K562 (cell line): ENCODE results near the gene NUP85. TPM values are rescaled to one million over a fixed set of nuclear protein-coding genes. Genes with fewer than 3 reads are reported as not detected.

Source experiments
- ATAC-seq: fragments of 200-7000 bp; cut with Tn5 transposase; 3 replicates; pipeline ENCODE4 v1.9.1; 2020; ENCODE audit warnings: moderate library complexity
- BruUV-seq: library from RNA; stranded (reverse); fragments of 400-500 nt; replicated peaks from 2 replicates; lab custom pipeline; 2021; lab: Mats Ljungman, UMichigan
- CTCF ChIA-PET: fragments of 300-600 bp; formaldehyde crosslinking; extraction: SDS; loops from one replicate; lab custom pipeline; 2021; ENCODE audit warnings: low intra/inter-chr PET ratio; lab: Yijun Ruan, JAX
- POLR2A ChIA-PET: fragments of 300-600, 350-650 bp; sonication (Branson Sonifier 250); formaldehyde crosslinking; extraction: SDS; loops from one replicate; lab custom pipeline; 2021; ENCODE audit warnings: antibody characterized with exemption, inconsistent platforms; lab: Yijun Ruan, JAX
- DNase-seq, 4 experiments: peaks; one replicate each; pipeline versions ENCODE4 v3.0.0 to v3.0.0-alpha.2; 2011 to 2018; ENCODE audit warnings: low spot score in 3 of 4, mixed read lengths in 3 of 4; ENCODE audit errors: extremely low read depth in 1 of 4
- FAIRE-seq: peaks from 2 replicates; lab custom pipeline; 2011; peaks lifted over from hg19 to GRCh38; lab: Jason Lieb, UNC
- H2AFZ ChIP-seq: 2 replicates; pipeline ENCODE4 v1.6.0; 2011; ENCODE audit warnings: low read depth, low read length, control low read depth, inconsistent platforms
- H3K27ac ChIP-seq: fragments of 200-600 bp; 3 replicates; pipeline ENCODE4 v1.8.0; 2011; ENCODE audit warnings: low read depth, mild to moderate bottlenecking, control low read depth, inconsistent platforms, low read length, moderate library complexity, mixed read lengths; ENCODE audit errors: extremely low read depth
- H3K27me3 ChIP-seq, 2 experiments: fragments of 300-600 bp in 1 of 2; 2 replicates in 1 of 2; 3 replicates in 1 of 2; pipeline versions ENCODE4 v1.6.0 to v1.8.0; 2011; ENCODE audit warnings: inconsistent platforms in 2 of 2, low read length in 2 of 2, mild to moderate bottlenecking in 1 of 2, mixed read lengths in 1 of 2, moderate library complexity in 1 of 2; ENCODE audit not compliant: control insufficient read depth in 2 of 2, insufficient read depth in 2 of 2
- H3K36me3 ChIP-seq: fragments of 300-600 bp; 3 replicates; pipeline ENCODE4 v1.8.0; 2011; ENCODE audit warnings: mild to moderate bottlenecking, low read length, inconsistent platforms; ENCODE audit not compliant: control insufficient read depth, insufficient read depth
- H3K4me1 ChIP-seq, 2 experiments: fragments of 200-600 bp in 1 of 2; replicated peaks in 1 of 2; 2 replicates in 1 of 2; 3 replicates in 1 of 2; pipeline versions ENCODE4 v1.5.1 to v1.8.0; 2011; ENCODE audit warnings: inconsistent platforms in 2 of 2, low read length in 2 of 2, mild to moderate bottlenecking in 1 of 2, mixed read lengths in 1 of 2, moderate library complexity in 1 of 2; ENCODE audit not compliant: control insufficient read depth in 2 of 2, insufficient read depth in 2 of 2
- H3K4me2 ChIP-seq: 2 replicates; pipeline ENCODE4 v1.6.1; 2011; ENCODE audit warnings: low read length, control low read depth, inconsistent platforms, mixed read lengths; ENCODE audit not compliant: insufficient read depth
- H3K4me3 ChIP-seq: fragments of 200-600 bp; sonication (generic), shearing (Covaris generic); 2 replicates; pipeline ENCODE4 v1.5.1; 2016; ENCODE audit warnings: control low read depth, inconsistent platforms
- H3K79me2 ChIP-seq: fragments of 200-600 bp; 3 replicates; pipeline ENCODE4 v1.8.0; 2011; ENCODE audit warnings: low read length, inconsistent platforms; ENCODE audit not compliant: control insufficient read depth, insufficient read depth
- H3K9ac ChIP-seq, 2 experiments: 2 replicates each; pipeline versions ENCODE4 v1.6.0 to v1.6.1; 2011; ENCODE audit warnings: low read depth in 2 of 2, low read length in 2 of 2, control low read depth in 1 of 2, inconsistent platforms in 1 of 2, mild to moderate bottlenecking in 1 of 2, mixed read lengths in 1 of 2; ENCODE audit not compliant: insufficient read depth in 1 of 2
- H3K9me1 ChIP-seq: one replicate; pipeline ENCODE4 v1.6.0; 2011; ENCODE audit warnings: inconsistent platforms, mild to moderate bottlenecking, low read length, moderate library complexity; ENCODE audit not compliant: control insufficient read depth, insufficient read depth
- H3K9me3 ChIP-seq: replicated peaks from 2 replicates; pipeline ENCODE4 v1.5.1; 2011; ENCODE audit warnings: low read depth, low read length, inconsistent platforms; ENCODE audit not compliant: control insufficient read depth, insufficient read depth
- H4K20me1 ChIP-seq: replicated peaks from 2 replicates; pipeline ENCODE4 v1.6.1; 2011; ENCODE audit warnings: low read length, inconsistent platforms, mixed read lengths; ENCODE audit not compliant: control insufficient read depth, insufficient read depth
- IRF2 ChIP-seq: sonication (generic); formaldehyde crosslinking; IDR thresholded peaks from 2 replicates; pipeline ENCODE4 v1.8.1; 2022; ENCODE audit warnings: mild to moderate bottlenecking, missing genetic modification reagents
- ZBTB11 ChIP-seq, 3 experiments: fragments of 200-800 bp in 1 of 3; fragments of 250-450 bp in 1 of 3; fragments of 450-650 bp in 1 of 3; sonication (Bioruptor Pico) in 1 of 3; sonication (Bioruptor generic) in 1 of 3; formaldehyde crosslinking in 1 of 3; IDR thresholded peaks; 2 replicates each; pipeline versions ENCODE4 v1.6.1 to v1.8.0; 2016 to 2022; ENCODE audit warnings: mild to moderate bottlenecking in 2 of 3, missing genetic modification characterization in 2 of 3, missing compliant biosample characterization in 1 of 3, moderate library complexity in 1 of 3
- WGBS: fragments of 100-300 bp; shearing (Covaris generic); methylation state at CpG from one replicate; pipeline ENCODE4 v1.1.6; 2016; ENCODE audit warnings: low coverage, mixed read lengths; ENCODE audit not compliant: insufficient coverage; ENCODE audit errors: missing lambda C conversion rate; 5-methylcytosine and 5-hydroxymethylcytosine counted together
- in situ Hi-C: fragments of 300-500 bp; cut with MboI; formaldehyde crosslinking; loops from 4 replicates; pipeline ENCODE4 v1.15.0; 2018; ENCODE audit warnings: inconsistent platforms, mixed read lengths
- intact Hi-C: fragments of 100-400 bp; cut with micrococcal nuclease; formaldehyde crosslinking; loops from 2 replicates; pipeline ENCODE4 v1.14.2; 2022
- polyA plus RNA-seq, 8 experiments: library from polyadenylated mRNA; depleted of rRNA in 4 of 8; stranded (reverse) in 5 of 8; unstranded in 3 of 8; fragments of >200 nt; fragmentation: Nextera tagmentation in 2 of 8; fragmentation: Illumina TruSeq in 1 of 8; extraction: Ambion mirVana in 2 of 8; extraction: Trizol in 1 of 8; gene quantifications; 2 replicates each; pipeline versions ENCODE4 v1.2.1 to v1.2.3, GENCODE V29; 2011 to 2014; ENCODE audit warnings: inconsistent platforms in 1 of 8, missing spikeins in 1 of 8
- total RNA-seq, 7 experiments: library from RNA; depleted of rRNA in 6 of 7; stranded (reverse); fragments of >200 nt in 6 of 7; fragmentation: Illumina TruSeq in 2 of 7; extraction: Trizol in 2 of 7; gene quantifications; 2 replicates each; pipeline versions ENCODE4 v1.2.1 to v1.2.3, GENCODE V29; 2011 to 2021; ENCODE audit warnings: low replicate concordance in 1 of 7

The NUP85 gene
- total and polyA plus RNA-seq, 9 of the 15 experiments (the other 6 are each of a cell fraction or from before 2014, with no cell fraction given), result 50.2 to 177 (median 110) TPM

- TF ChIP-seq IRF2 (CRISPR knock-in tag) (peak; percentile 49; the same call in 1 of the 2 replicates), ZBTB11 (CRISPR knock-in tag; IDR thresholded peaks at IDR 0.05) (no peak)
- TF ChIP-seq, all 486 proteins: peak for 1
- 90% methylated on average over 14 of the region's 14 CpGs for WGBS
- POLR2A ChIA-PET, result interaction anchor here (0.8 to 1.9 kb wide), 5 partner anchors 10 to 154 kb away, joined by 3 to 6 read pairs (median 4); partner anchors contain the start of gene MRPS7
- DNase-seq (no peak), ATAC-seq (no peak), FAIRE-seq (no peak)
- no peaks in the 10 kb centered on the region for H3K9me3 ChIP-seq
- no peaks in the 10 kb centered on the region for H3K9me1 ChIP-seq
- in situ Hi-C loops (no loop called here), intact Hi-C loops (no loop called here)
- 0 out of 4 replicates have a peak overlapping the region, but pooled peaks of 1 of the 2 experiments have one; percentile 41 for H3K9ac ChIP-seq
- no peak overlapping the region for H3K27ac ChIP-seq
- no peak overlapping the region for H2AFZ ChIP-seq
- no peaks in the 10 kb centered on the region for H4K20me1 ChIP-seq
- no peak overlapping the region for H3K4me3 ChIP-seq
- no peaks in the 10 kb centered on the region for H3K27me3 ChIP-seq
- no peak overlapping the region for H3K4me2 ChIP-seq
- CTCF ChIA-PET, result no interaction called here
- 0 out of 3 replicates have a peak, but pooled peaks cover 5% of the 10 kb centered on the region for H3K79me2 ChIP-seq
- BruUV-seq, result no TSS peak
- H3K4me1 ChIP-seq, result no peaks in the 10 kb centered on the region
- peaks cover 78% of the 10 kb centered on the region for H3K36me3 ChIP-seq
Measured at GRCh38 chr17:75225016-75225415, 19.5 kb downstream of the NUP85 start.
